Mucosa of descending colon (tissue), 3 donors: ENCODE measurements around the gene SNED1. TPM values are rescaled to one million over a fixed set of nuclear protein-coding genes. Genes with fewer than 3 reads are reported as not detected.

Experiments
- ATAC-seq: fragments of 200-7000 bp; cut with Tn5 transposase; one replicate; pipeline ENCODE4 v1.9.1; 2020; ENCODE audit warnings: mild to moderate bottlenecking, moderate library complexity
- DNase-seq, 3 donors: peaks; one replicate each; pipeline ENCODE4 v3.0.0-alpha.2; 2020
- H3K36me3 ChIP-seq: fragments of 200-600 bp; one replicate; pipeline ENCODE4 v1.8.0; 2021; ENCODE audit warnings: low read depth, mild to moderate bottlenecking
- H3K4me1 ChIP-seq: fragments of 200-600 bp; one replicate; pipeline ENCODE4 v1.8.0; 2021; ENCODE audit warnings: low read depth, mild to moderate bottlenecking
- H3K4me3 ChIP-seq: fragments of 200-600 bp; one replicate; pipeline ENCODE4 v1.8.0; 2021; ENCODE audit warnings: mild to moderate bottlenecking
- H3K9me3 ChIP-seq: fragments of 200-600 bp; one replicate; pipeline ENCODE4 v1.8.0; 2021; ENCODE audit warnings: mild to moderate bottlenecking
- CTCF ChIP-seq: fragments of 200-600 bp; IDR thresholded peaks from one replicate; pipeline ENCODE4 v1.8.0; 2022; ENCODE audit warnings: antibody characterized with exemption, mild to moderate bottlenecking
- intact Hi-C, 2 donors: fragments of 100-400 bp; cut with DNase I in 1 of 2; cut with micrococcal nuclease in 1 of 2; formaldehyde crosslinking; loops; one replicate each; pipeline versions ENCODE4 v1.11.0 to v1.11.1; 2022; cut with DNase I, micrococcal nuclease
- total RNA-seq, 3 donors: library from RNA; stranded (reverse); fragmentation: NEBNext Ultra II Directional in 2 of 3; extraction: Animal tissue kit (Norgen Biotek cat#: 25700) in 2 of 3; gene quantifications; one replicate each; pipeline versions ENCODE4 v1.2.1 to v1.2.4, GENCODE V29; 2021 to 2023
- donor health status: DM: no; HTN: no; CAD: no; lungs with moderate emphysema.
- donor health status: DM: no; HTN: no; CAD: no.
- donor health status: DM: no; HTN: yes; CAD: no.

SNED1 gene
- total RNA-seq, 3 donors from 2014 or later, result 7.0 to 16.3 (median 14.1) TPM

GRCh38 chr2:241033336-241033987, 35.0 kb downstream of the SNED1 start:
- peaks cover 4% of the 10 kb centered on the region for H3K4me1 ChIP-seq
- H3K36me3 ChIP-seq, result no peaks in the 10 kb centered on the region
- no peak overlapping the region for H3K4me3 ChIP-seq
- H3K9me3 ChIP-seq, result no peaks in the 10 kb centered on the region
- intact Hi-C loops, result no loop called here
- TF ChIP-seq CTCF, result no peak
- DNase-seq (no peak), ATAC-seq (no peak)

- ATAC-seq (no peak), DNase-seq (no peak)
- no peak for TF ChIP-seq CTCF
- Histone ChIP-seq H3K9me3 (no peaks in the 10 kb centered on the region), H3K4me1 (peaks cover 4% of the 10 kb centered on the region), H3K36me3 (no peaks in the 10 kb centered on the region), H3K4me3 (no peak overlapping the region)
- intact Hi-C loops, result no loop called here
Observed at GRCh38 chr2:241033994-241034393, 35.6 kb downstream of the SNED1 start.

GRCh38 chr2:241034490-241035141, 36.2 kb downstream of the SNED1 start:
- ATAC-seq, result no peak
- no peak for TF ChIP-seq CTCF
- no peak overlapping the region for H3K4me3 ChIP-seq
- intact Hi-C loops, result no loop called here
- H3K9me3 ChIP-seq, result no peaks in the 10 kb centered on the region
- DNase-seq, result no peak
- peaks cover 4% of the 10 kb centered on the region for H3K4me1 ChIP-seq
- H3K36me3 ChIP-seq, result no peaks in the 10 kb centered on the region

GRCh38 chr2:241035142-241035817, 36.9 kb downstream of the SNED1 start:
- Histone ChIP-seq H3K36me3 (no peaks in the 10 kb centered on the region), H3K4me3 (no peak overlapping the region), H3K9me3 (no peaks in the 10 kb centered on the region), H3K4me1 (peaks cover 4% of the 10 kb centered on the region)
- intact Hi-C loops, result no loop called here
- TF ChIP-seq CTCF, result no peak
- DNase-seq (no peak), ATAC-seq (no peak)

- Histone ChIP-seq H3K4me3 (no peak overlapping the region), H3K9me3 (no peaks in the 10 kb centered on the region), H3K36me3 (no peaks in the 10 kb centered on the region), H3K4me1 (peaks cover 4% of the 10 kb centered on the region)
- no peak for DNase-seq
- no peak for TF ChIP-seq CTCF
- peak; percentile 17 for ATAC-seq
- intact Hi-C loops, result no loop called here
Observed at GRCh38 chr2:241035818-241036396, 37.5 kb downstream of the SNED1 start.
